Transverse colon (tissue), 3 donors: ENCODE data around the gene HMGCL.

Source experiments
- CTCF ChIP-seq, 5 experiments: fragments of 200-600 bp in 3 of 5; fragments of 450-650 bp in 2 of 5; sonication (generic) in 3 of 5; IDR thresholded peaks; 1 replicate in 2 of 5; 2 replicates in 3 of 5; pipeline ENCODE4 v1.5.1; 2016 to 2017; ENCODE audit warnings: antibody characterized with exemption in 5 of 5, inconsistent platforms in 3 of 5, mild to moderate bottlenecking in 2 of 5, moderate library complexity in 1 of 5
- EP300 ChIP-seq: sonication (generic); formaldehyde crosslinking; IDR thresholded peaks from one replicate; pipeline ENCODE4 v1.6.1; 2017; ENCODE audit warnings: antibody characterized with exemption, low read depth
- POLR2A ChIP-seq: fragments of 450-650 bp; IDR thresholded peaks from one replicate; pipeline ENCODE4 v1.6.1; 2016; ENCODE audit warnings: antibody characterized with exemption, mild to moderate bottlenecking, moderate library complexity

- TF ChIP-seq EP300: no peak
- no peak for TF ChIP-seq CTCF (IDR thresholded peaks at IDR 0.05)
- peak; percentile 88 for TF ChIP-seq POLR2A
These were observed 24.6 kb downstream of the HMGCL start, which contains the start of gene GALE for GRCh38 chr1:23800400-23801337.
